Endothelial cell of umbilical vein (primary cell): ENCODE results near the gene CLSTN1.

Experiments
- CTCF ChIP-seq, 2 donors: IDR thresholded peaks; 1 replicate in 1 of 2; 2 replicates in 1 of 2; pipeline ENCODE4 v1.5.1; 2011; ENCODE audit warnings: low read length in 2 of 2, mild to moderate bottlenecking in 2 of 2, moderate library complexity in 2 of 2, control low read depth in 1 of 2, inconsistent platforms in 1 of 2, low read depth in 1 of 2; ENCODE audit not compliant: insufficient read depth in 1 of 2; ENCODE audit errors: extremely low read depth in 1 of 2
- EZH2 ChIP-seq: IDR thresholded peaks from 2 replicates; pipeline ENCODE4 v1.6.1; 2012; ENCODE audit warnings: borderline replicate concordance, low read depth, mild to moderate bottlenecking, moderate library complexity, low read length, inconsistent platforms; ENCODE audit not compliant: severe bottlenecking

- TF ChIP-seq CTCF (IDR thresholded peaks at IDR 0.05; ENCODE audit: extremely low read depth in 1 of 2, insufficient read depth in 1 of 2, low read depth in 1 of 2, low read length in 2 of 2) (no peak), EZH2 (no peak)
Observed at GRCh38 chr1:9844106-9844505, 20.3 kb upstream of the CLSTN1 start.
